HG03354 (cell line): Measurements from ENCODE around the gene DAPK1.
"Not testable (repeated sequence)": the region's sequence is repeated elsewhere in the genome, so short reads cannot be mapped to it uniquely, and the experiment has no call there.

Source experiments
- ATAC-seq: cut with Tn5 transposase; IDR thresholded peaks from one replicate; pipeline ENCODE4 v1.9.1; 2021; ENCODE audit warnings: mild to moderate bottlenecking; ENCODE audit not compliant: unreplicated experiment, poor library complexity, severe bottlenecking

DAPK1 gene

GRCh38 chr9:87535817-87536539, 38.3 kb downstream of the DAPK1 start:
- peak; percentile 85 for ATAC-seq

- ATAC-seq: no peak
These were observed 40.0 kb downstream of the DAPK1 start for GRCh38 chr9:87537625-87538024.

GRCh38 chr9:87540444-87541105, 42.9 kb downstream of the DAPK1 start:
- no peak for ATAC-seq

- no peak for ATAC-seq
These were observed 44.0 kb downstream of the DAPK1 start for GRCh38 chr9:87541663-87542062.

- ATAC-seq: no peak
These were observed 44.5 kb downstream of the DAPK1 start for GRCh38 chr9:87542141-87542540.

GRCh38 chr9:87543251-87543650, 45.6 kb downstream of the DAPK1 start:
- ATAC-seq: no peak

GRCh38 chr9:87545858-87546257, 48.2 kb downstream of the DAPK1 start:
- no peak for ATAC-seq

GRCh38 chr9:87546704-87547103, 49.0 kb downstream of the DAPK1 start:
- ATAC-seq: no peak

- no peak for ATAC-seq
These were observed 50.0 kb downstream of the DAPK1 start for GRCh38 chr9:87547671-87548081.

- no peak for ATAC-seq
These were observed 50.5 kb downstream of the DAPK1 start for GRCh38 chr9:87548159-87548558.

GRCh38 chr9:87549088-87549487, 51.4 kb downstream of the DAPK1 start:
- ATAC-seq: not testable (repeated sequence)

- no peak for ATAC-seq
These were observed 52.1 kb downstream of the DAPK1 start for GRCh38 chr9:87549791-87550190.

GRCh38 chr9:87550253-87550954, 52.7 kb downstream of the DAPK1 start:
- ATAC-seq: no peak

GRCh38 chr9:87551772-87552217, 54.1 kb downstream of the DAPK1 start:
- ATAC-seq: no peak

- no peak for ATAC-seq
These were observed 56.7 kb downstream of the DAPK1 start for GRCh38 chr9:87554171-87554910.

GRCh38 chr9:87554976-87555375, 57.3 kb downstream of the DAPK1 start:
- no peak for ATAC-seq

- ATAC-seq: peak; percentile 37
These were observed 58.4 kb downstream of the DAPK1 start for GRCh38 chr9:87556039-87556438.

GRCh38 chr9:87556821-87557220, 59.2 kb downstream of the DAPK1 start:
- no peak for ATAC-seq

GRCh38 chr9:87557996-87558395, 60.3 kb downstream of the DAPK1 start:
- ATAC-seq: no peak

GRCh38 chr9:87558606-87559190, 61.0 kb downstream of the DAPK1 start:
- ATAC-seq: no peak
